Coronary artery (tissue), 2 donors: ENCODE results near the gene TIAL1.

Experiments
- DNase-seq: peaks from one replicate; pipeline ENCODE4 v3.0.0-alpha.2; 2017; ENCODE audit warnings: low spot score
- H3K27ac ChIP-seq, 2 donors: fragments of 200-600 bp; sonication (generic); one replicate each; pipeline ENCODE4 v1.5.1; 2016 to 2019
- H3K4me3 ChIP-seq: fragments of 200-600 bp; sonication (generic); 2 replicates; pipeline ENCODE4 v1.5.1; 2016; ENCODE audit warnings: mild to moderate bottlenecking, moderate library complexity
- TF ChIP-seq, protein P1 (sequence below): fragments of 200-600 bp; sonication (generic); IDR thresholded peaks from one replicate; pipeline ENCODE4 v1.5.1; 2019; ENCODE audit warnings: antibody characterized with exemption

The TIAL1 gene

DNA sequence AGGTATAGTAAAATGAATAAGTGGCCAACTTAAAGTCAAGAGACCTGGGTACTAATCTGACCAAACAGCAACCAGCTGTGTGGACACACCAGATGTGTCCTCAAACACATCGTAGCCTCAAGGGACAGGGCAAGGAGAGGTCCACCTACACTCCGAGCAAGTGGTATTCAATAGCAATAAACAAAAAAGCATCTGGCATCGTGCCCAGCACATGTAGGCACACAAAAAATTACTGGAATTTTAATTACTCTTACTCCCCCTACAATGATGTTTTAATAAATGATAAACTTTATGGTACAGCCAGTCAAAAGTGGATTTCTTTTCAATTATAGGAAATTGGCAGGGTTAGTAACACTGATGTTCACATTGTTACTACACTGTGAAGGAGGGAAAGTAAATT is 50.8 kb downstream of the TIAL1 start:
- TF ChIP-seq, protein P1, sequence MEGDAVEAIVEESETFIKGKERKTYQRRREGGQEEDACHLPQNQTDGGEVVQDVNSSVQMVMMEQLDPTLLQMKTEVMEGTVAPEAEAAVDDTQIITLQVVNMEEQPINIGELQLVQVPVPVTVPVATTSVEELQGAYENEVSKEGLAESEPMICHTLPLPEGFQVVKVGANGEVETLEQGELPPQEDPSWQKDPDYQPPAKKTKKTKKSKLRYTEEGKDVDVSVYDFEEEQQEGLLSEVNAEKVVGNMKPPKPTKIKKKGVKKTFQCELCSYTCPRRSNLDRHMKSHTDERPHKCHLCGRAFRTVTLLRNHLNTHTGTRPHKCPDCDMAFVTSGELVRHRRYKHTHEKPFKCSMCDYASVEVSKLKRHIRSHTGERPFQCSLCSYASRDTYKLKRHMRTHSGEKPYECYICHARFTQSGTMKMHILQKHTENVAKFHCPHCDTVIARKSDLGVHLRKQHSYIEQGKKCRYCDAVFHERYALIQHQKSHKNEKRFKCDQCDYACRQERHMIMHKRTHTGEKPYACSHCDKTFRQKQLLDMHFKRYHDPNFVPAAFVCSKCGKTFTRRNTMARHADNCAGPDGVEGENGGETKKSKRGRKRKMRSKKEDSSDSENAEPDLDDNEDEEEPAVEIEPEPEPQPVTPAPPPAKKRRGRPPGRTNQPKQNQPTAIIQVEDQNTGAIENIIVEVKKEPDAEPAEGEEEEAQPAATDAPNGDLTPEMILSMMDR, result no peak
- no peak for DNase-seq
- H3K4me3 ChIP-seq, result no peak overlapping the region
- no peak overlapping the region for H3K27ac ChIP-seq

DNA sequence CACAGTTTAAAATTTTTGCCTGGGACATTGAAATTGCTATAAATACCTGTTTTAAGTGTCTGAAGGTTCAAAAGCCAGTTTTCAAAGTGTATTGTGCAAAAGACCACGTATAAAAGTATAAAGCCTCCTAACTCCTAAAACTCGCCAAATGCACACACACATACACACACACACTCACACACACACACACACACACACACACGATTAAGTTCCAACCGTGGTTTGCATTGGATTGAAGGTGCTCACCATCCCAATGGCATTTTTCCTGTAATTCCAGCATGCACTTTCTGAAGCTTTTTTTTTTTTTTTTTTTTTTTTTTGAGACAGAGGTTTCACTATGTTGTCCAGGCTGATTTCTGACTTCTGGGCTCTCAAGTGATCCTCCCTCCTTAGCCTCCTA is 51.5 kb downstream of the TIAL1 start:
- Histone ChIP-seq H3K27ac (no peak overlapping the region), H3K4me3 (no peak overlapping the region)
- no peak for DNase-seq
- TF ChIP-seq, protein P1, result no peak

DNA sequence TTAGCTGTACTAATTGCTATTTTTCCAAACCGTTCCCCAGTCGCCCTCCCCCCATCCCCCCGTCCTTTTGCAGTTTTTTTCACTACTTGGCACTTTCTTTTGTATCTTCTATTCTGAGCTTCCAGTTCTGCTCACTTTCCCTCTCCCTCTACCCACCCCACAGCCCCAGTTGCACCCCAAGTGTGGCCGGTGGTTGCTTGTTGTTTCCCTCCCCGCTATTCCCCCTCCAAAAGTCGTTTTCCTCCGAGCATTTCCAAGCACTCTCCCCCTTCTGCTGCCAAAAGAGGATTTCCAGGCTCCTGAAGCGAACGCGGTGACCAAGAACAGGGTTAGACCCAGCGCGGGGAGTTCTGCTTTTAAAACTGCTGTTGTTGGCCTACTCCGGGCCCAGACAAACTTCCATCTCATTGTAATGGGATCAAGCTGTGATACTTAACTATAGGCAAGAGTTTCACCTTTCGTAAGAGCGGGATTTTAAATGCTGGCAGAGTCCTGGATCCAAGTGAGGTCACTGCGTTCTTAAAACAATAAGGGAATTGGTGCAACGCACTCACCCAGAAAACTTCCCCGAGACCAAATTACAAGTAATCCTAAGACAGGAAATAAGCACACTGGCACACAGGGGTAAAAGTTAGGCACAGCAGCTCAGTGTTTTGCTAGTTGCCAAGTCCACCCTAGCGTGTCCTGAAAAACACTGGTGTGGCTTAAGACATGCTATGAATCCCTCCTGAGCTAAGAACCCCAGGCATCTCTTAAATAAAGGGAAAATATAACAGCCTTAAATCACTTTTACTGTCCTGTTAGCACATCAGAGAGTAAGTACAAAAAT is 52.7 kb downstream of the TIAL1 start:
- DNase-seq, result no peak
- TF ChIP-seq, protein P1, result no peak
- Histone ChIP-seq H3K27ac (peak overlapping the region in 1 of 2 donors; percentile 38), H3K4me3 (peak overlapping the region; percentile 92)

DNA sequence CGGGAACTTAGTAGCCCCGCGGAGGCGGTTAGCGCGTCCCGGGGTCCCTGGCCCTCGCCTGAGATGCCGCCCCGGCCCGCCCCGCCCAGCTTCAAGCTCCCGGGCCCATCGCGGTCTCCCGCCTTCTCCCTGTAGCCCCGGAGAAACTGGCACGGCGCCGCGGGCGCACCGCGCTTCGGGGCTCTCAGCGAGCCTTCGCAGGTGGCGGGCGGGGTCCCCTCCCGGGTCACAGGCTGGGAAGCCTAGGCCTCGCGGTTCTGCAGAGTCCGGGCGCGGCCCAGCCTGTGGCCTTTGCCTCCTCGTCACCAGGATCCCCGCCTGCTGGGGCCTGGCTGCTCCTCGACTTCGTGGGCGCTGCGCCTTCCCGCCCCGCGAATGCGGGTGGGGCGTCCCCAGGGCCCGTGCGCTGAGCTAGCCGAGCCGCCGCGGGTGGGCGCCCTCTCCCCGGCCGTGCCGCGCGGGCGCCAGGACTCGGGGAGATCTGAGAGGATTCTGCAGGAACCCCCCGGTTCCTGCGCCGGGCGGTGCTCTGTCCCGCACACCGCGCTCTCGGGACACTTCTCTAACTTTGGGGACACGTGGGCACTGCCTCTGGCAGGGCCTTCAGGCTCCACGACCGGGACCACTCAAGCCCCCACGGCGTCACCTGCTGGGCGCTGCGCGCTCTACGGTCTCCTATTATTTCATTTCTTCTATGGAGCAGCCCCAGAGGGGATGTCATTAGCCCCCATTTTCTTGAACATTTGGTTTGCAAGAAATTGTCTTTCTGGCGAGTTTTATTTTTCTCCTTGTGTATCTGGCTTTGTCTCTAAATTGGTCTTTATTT is 53.6 kb downstream of the TIAL1 start:
- Histone ChIP-seq H3K4me3 (peak overlapping the region; percentile 92), H3K27ac (peak overlapping the region; percentile 55 to 74)
- no peak for DNase-seq
- TF ChIP-seq, protein P1, result peak; percentile 29

DNA sequence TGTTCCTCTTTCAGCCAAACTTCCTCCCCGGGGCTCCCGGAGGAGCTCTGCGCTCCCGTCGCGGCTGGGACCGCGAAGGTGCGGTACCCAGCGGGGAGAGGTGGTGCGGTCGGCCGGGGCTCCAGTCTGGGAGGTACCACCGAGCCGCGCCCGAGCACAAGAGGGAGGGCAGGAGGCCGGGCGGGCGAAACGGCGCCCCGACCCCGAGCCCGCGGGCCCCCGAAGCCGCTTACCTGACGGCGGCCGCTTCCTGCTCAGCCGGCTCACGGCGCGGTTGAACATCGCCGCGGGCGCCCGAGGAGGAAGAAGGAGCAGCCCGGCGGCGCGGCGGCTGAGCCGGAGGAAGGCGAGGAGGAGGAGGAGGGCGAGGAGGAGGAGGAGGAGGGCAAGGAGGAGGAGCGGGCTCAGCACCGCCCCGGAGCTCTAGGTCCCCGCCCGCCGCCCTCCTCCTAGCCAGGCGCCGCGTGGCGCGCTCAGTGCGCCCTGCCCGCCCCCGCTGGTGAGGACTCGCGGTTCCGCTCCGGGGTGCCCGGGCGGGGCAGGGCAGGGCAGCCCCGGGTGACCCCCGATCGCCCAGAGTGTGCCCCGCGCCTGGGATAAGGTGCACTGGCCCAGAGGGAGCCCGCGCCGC is 54.3 kb downstream of the TIAL1 start, which contains the start of gene RGS10:
Gene RGS10, minus strand, starts transcription at position 363 of the 631 bp plus-strand sequence. Its CDS starts 81 bp downstream, at position 282.
- TF ChIP-seq, protein P1, result no peak
- peak; percentile 79 for DNase-seq
- peak within 1 kb of the TSS; percentile 55 to 74 for H3K27ac ChIP-seq
- H3K4me3 ChIP-seq, result peak within 1 kb of the TSS; percentile 92

DNA sequence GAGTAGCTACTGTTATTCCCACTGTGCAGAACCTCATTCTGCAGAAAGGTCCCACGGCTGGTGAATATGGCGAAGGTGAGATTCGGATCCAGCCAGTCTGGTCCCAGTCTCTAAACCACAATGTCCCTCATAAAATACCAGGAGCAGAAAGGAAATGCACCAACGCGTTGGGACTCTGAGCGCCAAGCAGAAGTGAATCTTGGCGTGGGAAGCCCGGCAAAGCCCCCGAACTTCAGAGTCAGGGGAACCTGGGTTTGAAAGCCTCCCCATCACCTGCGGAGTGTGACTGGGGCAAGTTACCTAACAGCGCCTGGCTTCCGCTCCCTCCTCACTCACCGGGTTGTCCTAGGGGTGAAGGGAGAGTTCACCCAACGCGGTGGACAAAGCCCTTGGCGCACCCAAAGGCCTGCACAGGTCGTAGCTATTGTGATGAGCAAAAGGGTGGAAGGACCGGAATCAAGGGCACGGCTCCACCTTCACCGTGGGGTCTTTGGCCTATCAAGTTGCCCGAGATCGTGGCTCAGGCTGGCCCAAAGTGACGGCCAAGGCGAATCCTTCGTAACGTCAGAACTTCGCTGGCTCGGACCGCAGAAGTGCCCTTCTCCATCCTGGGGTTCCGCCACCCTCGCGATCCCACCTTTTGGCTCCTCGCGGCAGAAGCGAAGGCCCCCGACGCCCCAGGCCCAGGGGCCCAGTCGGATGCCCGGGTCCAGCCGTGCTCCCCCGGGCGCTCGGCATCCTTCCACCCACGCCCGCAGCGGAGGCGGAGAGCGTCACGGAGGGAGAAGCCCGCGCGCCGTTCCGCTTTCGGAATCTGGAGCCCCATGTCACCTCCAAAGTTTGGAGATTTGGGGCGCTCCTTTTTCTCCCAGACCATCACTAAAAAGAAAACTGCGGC is 55.1 kb downstream of the TIAL1 start:
- no peak for DNase-seq
- peak overlapping the region; percentile 55 to 74 for H3K27ac ChIP-seq
- peak overlapping the region; percentile 92 for H3K4me3 ChIP-seq
- TF ChIP-seq, protein P1, result no peak
